HG03571 (cell line): ENCODE measurements around the gene PTGS1.
"Not testable (repeated sequence)": the region's sequence is repeated elsewhere in the genome, so short reads cannot be mapped to it uniquely, and the experiment has no call there.

Source experiments
- ATAC-seq: cut with Tn5 transposase; IDR thresholded peaks from one replicate; pipeline ENCODE4 v1.9.1; 2021; ENCODE audit not compliant: unreplicated experiment

The PTGS1 gene

DNA sequence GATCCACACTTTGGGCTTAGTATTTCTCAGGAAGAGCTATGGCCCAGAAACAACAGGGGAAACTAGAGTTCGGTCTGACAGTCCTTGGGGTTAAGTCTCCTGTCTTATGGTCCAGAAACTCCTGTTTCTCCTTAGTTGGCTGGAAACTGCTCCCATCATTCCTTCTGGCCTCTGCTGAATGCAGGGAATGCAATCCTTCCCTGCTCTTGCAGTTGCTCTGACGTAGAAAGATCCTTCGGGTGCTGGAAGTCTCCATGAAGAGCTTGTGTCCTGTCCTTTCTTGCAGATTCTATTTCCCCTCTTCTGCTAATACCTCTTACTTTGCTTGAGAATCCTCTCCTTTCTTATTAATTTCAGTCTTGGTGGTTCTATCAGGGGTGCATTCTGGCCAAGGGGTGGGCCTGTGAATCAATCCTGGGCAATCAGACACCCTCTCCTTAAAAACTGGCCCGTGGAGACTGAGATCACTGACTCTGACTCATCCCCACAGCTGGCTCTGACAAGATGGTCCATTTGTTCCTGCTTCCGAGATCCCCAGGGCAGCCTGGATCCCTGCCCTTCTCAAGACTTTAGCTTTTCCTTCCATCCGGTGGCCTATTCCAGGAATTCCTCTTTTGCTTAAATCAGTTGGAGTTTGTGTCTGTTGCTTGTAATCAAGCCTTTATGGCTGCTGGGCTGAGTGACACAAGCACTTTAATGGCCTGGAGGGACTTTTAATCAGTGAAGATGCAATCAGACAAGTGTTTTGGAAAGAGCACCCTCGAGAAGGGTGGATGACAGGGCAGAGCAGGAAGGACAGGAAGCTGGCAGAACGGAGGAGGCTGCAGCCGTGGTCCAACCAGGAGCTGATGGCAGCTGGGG is 23.7 kb downstream of the PTGS1 start:
- no peak for ATAC-seq

DNA sequence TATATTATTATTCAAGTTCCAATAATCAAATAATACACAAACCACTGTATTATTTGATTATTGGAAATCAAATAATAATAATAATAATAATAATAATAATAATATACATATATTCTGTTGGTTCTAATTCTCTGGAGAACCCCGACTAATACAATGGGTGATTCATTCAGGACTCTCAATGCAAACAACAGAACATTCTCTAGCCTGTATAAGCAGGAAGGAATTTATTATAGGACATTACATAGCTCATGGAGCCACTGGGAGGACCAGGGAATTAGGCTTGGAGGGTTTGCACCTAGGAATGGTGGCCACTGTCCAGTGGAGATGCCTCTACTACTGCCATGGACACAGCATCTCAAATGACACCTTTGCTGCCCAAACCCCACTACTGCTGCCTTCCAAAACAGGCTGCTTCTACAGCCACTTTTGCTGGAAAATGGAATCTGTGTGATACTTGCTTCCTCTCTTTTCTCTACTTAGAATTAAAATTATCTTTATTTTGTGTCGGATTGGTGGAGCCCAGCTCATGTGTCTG is 25.9 kb downstream of the PTGS1 start:
- no peak for ATAC-seq

DNA sequence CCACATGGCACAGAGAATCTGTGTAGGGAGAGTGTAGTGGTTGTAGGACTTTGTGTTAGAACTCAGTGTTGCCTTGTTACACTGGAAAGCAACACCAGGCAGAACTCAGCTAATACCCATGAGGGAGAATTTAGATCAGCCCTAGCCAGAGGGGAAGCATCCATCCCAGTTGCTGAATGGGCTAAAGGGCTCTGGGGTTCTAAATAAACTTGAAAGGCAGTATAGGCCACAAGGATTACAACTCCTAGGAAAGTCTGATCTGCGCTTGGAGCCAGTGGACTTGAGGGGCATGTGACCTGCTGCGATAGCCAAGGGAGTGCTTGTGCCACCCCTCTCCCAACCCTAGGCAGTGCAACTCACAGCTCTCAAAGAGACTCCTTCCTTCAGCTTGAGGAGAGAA is 26.9 kb downstream of the PTGS1 start:
- ATAC-seq, result no peak

DNA sequence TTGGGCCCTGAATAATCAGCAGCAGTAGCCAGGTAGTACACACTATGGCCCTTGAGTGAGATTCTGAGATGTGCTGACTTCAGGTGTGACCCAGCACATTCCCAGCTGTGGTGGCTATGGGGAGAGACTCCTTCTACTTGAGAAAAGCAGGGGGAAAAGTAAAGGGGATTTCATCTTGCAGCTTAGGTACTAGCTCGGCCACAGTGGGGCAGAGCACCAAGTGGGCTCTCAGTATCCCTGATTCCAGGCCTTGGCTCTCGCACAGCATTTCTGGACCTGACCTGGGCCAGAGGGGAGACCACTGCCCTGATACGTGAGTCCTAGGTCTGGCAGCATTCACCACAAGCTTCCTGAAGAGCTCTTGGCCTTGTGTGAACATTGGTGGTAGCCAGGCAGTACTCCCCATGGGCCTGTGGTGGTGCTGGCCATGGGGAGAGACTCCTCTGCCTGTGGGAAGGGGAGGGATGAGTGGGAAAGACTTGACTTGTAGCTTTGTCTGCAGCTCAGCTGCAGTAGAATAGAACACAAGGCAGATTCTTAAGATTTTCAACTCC is 27.6 kb downstream of the PTGS1 start:
- no peak for ATAC-seq

DNA sequence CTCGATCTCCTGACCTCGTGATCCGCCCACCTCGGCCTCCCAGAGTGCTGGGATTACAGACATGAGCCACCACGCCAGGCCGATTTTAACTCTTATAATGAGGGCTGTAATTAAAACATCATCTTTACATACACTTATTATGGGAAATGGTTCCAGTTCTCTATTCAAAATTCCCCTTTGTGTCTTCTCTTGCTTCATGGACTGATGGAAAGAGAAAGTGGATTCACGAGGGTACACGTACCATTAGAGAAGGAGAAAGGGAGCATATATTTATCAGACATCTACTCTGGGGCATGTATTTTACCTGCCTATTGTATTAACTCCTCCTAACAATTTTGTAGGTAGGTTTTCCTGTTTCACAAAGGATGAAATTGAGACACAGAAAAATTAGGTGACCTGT is 31.1 kb downstream of the PTGS1 start:
- ATAC-seq, result no peak

DNA sequence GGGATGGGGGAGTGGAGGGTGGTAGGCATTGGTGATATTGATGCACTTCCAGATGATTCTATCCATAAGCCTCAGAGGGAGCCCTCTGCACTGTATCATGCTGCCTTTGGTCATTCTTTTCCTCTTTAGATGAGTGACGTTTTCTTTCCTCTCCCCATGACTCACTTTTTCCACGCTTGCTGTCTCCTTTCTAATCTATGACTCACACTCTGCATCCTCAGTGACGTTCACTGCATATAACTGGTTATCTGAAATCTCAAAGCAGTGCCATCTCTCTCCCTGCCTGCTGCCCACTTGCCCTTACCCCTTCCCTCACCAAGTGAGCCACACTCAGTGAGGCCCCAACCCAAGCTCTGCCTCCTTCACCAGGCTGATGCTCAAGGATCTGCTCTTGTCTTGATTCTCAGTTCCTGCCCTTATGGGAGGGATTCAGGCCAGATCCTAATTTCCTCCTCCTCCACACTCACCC is 31.6 kb downstream of the PTGS1 start:
- ATAC-seq, result no peak

DNA sequence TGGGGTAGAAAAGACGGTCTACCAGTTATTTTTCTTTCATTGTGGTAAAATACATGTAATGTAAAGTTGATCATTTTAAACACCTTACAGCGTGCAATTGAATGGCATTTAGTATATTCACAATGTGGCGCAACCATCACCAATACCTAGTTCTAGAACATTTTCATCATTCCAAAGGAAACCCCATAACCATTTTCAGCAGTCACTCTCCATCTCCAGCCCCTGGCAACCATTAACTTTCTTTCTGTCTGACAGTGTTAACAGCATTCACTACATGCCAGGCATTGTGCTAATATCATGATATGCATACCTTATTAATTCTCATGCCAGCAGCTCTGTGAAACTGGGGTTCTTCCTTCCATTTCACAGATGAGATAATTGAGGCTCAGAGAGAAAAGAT is 32.0 kb downstream of the PTGS1 start:
- no peak for ATAC-seq

DNA sequence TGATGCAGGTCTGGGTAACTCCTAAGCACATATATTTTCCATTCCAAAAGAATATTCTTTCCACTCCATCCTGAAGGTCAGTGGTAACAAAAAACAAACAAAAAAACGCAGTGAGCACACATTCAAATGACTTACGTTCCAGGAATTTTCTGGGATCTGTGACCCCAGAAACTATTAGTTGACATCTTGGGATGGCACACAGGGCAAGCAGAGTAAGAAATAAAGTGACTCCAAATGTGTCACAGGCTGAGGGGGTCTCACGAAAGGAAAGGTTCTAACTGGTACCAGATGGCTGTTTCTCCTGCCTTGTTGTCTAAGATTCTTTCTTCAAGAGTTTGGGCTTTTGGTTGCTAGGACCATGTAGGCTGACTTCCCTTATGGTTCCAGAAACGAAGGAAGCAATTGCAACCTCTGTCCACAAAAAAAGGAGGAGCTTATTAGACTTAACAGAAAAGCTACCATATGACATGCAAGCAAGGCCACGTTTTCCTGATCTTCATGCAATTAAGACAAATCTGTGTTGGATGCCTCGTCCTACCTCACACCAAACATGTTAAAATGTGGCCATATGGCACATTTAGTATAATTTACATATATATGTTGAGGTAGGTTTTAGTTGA is 32.7 kb downstream of the PTGS1 start:
- ATAC-seq, result no peak

DNA sequence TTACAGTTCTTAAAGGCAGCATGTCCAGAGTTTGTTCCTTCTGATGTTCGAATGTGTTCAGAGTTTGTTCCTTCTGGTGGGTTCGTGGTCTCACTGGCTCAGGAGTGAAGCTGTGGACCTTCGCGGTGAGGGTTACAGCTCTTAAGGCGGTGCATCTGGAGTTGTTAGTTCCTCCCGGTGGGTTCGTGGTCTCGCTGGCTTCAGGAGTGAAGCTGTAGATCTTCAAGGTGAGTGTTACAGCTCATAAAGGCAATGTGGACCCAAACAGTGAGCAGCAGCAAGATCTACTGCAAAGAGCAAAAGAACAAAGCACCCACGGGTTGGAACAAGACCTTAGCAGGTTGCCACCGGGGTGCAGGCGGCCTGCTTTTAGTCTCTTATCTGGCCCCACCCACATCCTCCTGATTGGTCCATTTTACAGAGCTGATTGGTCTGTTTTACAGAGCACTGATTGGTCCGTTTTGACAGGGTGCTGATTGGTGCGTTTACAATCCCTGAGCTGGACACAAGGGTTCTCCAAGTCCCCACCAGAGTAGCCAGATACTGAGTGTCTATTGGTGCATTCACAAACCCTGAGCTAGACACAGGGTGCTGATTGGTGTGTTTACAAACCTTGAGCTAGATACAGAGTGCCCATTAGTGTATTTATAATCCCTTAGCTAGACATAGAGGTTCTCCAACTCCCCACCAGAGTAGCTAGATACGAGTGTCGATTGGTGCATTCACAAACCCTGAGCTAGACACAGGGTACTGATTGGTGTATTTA is 34.7 kb downstream of the PTGS1 start:
- not testable (repeated sequence) for ATAC-seq

DNA sequence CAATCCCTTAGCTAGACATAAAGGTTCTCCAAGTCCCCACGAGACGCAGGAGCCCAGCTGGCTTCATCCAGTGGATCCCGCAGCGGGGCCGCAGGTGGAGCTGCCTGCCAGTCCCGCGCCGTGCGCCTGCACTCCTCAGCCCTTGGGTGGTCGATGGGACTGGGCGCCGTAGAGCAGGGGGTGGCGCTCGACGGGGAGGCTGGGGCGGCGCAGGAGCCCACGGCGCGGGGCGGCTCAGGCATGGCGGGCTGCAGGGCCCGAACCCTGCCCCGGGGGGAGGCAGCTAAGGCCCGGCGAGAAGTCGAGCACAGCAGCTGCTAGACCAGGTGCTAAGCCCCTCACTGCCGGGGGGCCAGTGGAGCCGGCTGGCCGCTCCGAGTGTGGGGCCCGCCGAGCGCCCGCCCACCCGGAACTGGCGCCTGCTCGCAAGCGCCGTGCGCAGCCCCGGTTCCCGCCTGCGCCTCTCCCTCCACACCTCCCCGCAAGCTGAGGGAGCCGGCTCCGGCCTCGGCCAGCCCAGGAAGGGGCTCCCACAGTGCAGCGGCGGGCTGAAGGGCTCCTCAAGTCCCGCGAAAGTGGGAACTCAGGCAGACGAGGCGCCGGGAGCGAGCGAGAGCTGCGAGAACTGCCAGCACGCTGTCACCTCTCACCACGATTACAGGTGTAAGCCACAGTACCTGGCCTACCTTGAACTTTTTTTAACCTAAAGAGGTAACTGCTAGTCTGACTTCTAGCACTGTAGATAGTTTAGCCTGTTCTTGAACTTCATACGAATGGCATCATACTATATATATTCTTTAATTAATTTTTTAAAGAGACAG is 35.5 kb downstream of the PTGS1 start:
- no peak for ATAC-seq

DNA sequence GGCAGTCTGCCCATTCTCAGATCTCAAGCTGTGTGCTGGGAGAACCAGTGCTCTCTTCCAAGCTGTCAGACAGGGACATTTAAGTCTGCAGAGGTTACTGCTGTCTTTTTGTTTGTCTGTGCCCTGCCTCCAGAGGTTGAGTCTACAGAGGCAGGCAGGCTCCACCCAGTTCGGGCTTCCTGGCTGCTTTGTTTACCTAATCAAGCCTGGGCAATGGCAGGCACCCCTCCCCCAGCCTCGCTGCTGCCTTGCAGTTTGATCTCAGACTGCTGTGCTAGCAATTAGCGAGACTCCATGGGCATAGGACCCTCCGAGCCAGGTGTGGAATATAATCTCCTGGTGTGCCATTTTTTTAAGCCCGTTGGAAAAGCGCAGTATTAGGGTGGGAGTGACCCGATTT is 43.3 kb downstream of the PTGS1 start:
- not testable (repeated sequence) for ATAC-seq

DNA sequence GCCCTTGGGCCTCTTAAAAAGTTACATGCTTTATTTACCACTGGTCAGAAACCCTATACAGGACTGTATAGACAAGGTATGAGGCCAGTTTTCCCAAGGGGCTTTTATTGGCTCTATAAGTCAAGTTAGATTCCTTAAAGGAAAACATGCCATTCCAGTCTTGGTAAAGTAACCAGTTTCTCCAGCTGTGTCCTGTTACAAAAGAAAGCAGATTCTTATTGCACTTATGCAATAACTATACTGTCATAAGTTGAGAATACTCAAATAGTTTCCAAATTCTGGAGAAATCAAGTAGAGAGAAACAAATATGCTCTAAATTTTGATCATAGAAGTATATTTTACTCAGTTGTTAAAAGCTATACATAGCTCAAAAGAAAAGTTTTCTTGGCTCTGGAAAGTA is 47.2 kb downstream of the PTGS1 start:
- no peak for ATAC-seq

DNA sequence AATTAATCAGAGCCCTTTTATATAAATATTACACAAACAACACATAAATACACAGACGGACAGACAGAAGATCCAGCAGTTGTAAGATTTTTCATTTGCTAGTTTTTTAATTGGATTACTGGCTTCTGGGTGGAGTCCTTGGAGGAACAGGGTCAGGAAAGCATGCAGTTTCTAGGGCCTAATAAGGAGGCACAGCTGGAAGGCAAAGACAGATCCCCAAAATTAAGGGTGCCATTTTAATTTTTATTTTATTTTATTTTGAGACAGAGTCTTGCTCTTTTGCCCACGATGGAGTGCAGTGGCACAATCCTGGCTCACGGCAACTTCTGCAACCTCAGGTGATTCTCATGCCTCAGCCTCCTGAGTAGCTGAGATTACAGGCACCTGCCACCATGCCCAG is 49.5 kb downstream of the PTGS1 start:
- ATAC-seq, result no peak

DNA sequence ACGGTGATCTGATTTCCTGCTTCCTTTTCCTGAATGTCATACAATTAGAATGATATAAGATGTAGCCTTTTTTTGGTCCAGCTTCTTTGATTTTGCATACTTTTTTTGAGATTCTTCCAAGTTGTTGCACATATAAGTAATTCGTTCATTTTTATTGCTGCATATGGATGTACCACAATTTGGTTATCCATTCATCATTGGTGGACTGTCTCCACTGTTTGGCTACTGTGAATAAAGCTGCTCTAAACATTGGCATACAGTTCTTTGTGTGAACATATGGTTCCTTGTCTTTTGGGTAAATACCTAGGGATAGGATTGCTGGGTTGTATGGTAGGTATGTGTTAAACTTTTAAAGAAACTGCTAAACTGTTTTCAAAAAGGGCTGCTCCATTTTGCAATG is 54.3 kb downstream of the PTGS1 start:
- ATAC-seq, result no peak

DNA sequence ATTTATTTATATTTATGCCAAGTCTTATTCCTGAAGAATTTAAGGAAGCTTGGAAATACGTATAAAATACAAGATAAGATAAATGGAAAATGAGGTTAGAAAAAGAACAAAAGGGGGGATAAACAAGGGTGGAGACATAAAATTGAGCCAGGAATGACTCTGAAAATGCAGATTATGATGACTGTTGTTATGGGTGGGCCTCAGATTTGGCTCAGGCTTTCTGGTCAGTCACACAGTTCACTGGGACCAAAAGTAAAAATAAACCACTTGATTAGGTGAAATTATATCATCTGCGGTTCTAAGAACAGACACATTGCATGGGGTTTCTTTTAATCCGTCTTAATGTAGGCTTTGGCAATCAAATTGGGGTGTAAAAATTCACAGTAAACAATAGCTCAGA is 55.9 kb downstream of the PTGS1 start:
- no peak for ATAC-seq

DNA sequence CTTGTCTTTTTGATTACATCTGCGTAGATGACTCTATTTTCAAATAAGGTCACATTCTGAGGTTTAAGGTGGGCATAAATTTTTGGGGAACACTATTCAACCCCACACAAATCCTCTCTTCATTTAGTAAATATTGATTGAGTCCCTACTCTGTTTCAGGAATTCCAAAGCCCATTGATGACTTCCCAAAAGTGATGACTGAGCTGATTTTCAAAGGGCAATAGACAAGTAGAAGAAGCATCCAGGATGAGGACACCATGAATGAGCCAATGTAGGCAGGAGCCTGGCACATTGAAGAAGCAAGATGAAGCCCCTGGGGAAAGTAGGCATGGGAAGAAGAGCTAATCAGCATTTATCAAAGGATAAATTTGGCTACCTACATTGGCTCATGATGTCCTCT is 71.7 kb downstream of the PTGS1 start:
- no peak for ATAC-seq

DNA sequence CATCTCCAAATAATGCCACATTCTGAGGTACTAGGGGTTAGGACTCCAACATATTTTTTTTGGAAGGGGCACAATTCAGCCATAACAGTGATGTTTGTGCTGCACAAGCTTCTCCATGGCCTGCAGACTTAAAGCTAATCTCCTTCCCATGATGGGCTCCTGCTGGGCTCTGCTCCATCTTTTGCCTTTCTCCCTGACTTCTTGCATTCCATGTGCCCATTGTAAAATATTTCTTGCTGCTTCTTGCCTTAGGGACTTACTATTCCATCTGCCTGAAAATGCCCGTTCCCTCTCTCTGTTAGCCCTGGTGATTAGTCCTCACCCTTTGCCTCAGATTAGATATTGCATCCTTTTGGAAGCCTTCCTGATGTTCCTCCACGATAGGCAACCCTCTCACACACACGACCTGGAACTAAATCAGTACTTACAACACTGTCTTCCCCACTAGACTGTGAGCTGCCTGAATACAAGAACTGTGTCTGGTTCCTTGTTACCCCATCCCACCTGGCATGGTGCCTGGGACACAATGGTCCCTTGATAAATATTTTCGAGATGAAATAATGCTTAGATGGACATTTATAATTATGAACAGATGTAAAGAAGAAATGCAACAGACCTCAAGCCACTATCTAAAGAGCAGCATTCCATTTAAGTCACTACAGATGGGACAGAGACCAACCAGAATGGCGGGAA is 73.4 kb downstream of the PTGS1 start:
- ATAC-seq, result no peak
